ENCODE data around the gene WDR45B.

WDR45B gene

GRCh38 chr17:82605939-82606600 lies 42.2 kb downstream of the WDR45B start:
- no peak for TF ChIP-seq EZH2 (IDR thresholded peaks at IDR 0.05)
- no peak for TF ChIP-seq POLR2AphosphoS5 (IDR thresholded peaks at IDR 0.05; ENCODE audit: borderline replicate concordance, low read depth, low read length)
- TF ChIP-seq FOXP2 (optimal IDR thresholded peaks at IDR 0.05; ENCODE audit: control extremely low read depth, extremely low read length, insufficient read depth): no peak
- no peak overlapping the region for H3K27ac ChIP-seq
- no peaks in the 10 kb centered on the region for H3K9me3 ChIP-seq (ENCODE audit: low read depth, low read length)

DNA sequence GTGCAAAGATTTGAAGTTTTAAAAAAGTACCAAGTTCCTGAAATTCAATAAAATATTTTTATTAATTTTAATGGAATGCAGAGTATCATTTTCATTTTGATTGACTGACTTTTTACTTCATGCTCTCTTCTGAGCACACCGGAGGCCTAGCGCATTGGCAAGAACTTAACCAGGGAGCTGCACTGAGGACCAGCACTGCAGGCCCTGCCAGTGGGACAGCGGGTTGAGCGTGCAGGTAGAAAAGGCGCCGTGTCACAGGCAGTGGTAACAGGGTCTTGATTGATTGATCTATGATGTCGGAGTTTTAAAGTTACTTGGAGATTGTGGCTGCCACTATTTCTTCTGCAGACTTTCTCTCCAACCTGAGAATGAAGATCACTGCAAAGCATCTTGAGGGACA lies 43.7 kb downstream of the WDR45B start:
- no peaks in the 10 kb centered on the region for H3K9me3 ChIP-seq (ENCODE audit: low read depth, low read length)
- no peak overlapping the region for H3K27ac ChIP-seq
- no peak overlapping the region for H3K4me3 ChIP-seq
- no peak for TF ChIP-seq FOXP2 (optimal IDR thresholded peaks at IDR 0.05; ENCODE audit: control extremely low read depth, extremely low read length, insufficient read depth)
- TF ChIP-seq POLR2AphosphoS5 (IDR thresholded peaks at IDR 0.05; ENCODE audit: borderline replicate concordance, low read depth, low read length): no peak
- TF ChIP-seq EZH2 (IDR thresholded peaks at IDR 0.05): no peak
- DNase-seq (ENCODE audit: low read depth, low spot score): no peak
- H3K36me3 ChIP-seq (ENCODE audit: insufficient read depth, low read length): peaks cover 78% of the 10 kb centered on the region
- H3K9ac ChIP-seq (ENCODE audit: insufficient read length): no peak overlapping the region

More at GRCh38 chr17:82605939-82606600, 42.2 kb downstream of the WDR45B start:
- Histone ChIP-seq H3K36me3 (ENCODE audit: insufficient read depth, low read length) (peaks cover 72% of the 10 kb centered on the region), H3K9ac (ENCODE audit: insufficient read length) (no peak overlapping the region), H3K4me3 (no peak overlapping the region)
- no peak for DNase-seq (ENCODE audit: low read depth, low spot score)

DNA sequence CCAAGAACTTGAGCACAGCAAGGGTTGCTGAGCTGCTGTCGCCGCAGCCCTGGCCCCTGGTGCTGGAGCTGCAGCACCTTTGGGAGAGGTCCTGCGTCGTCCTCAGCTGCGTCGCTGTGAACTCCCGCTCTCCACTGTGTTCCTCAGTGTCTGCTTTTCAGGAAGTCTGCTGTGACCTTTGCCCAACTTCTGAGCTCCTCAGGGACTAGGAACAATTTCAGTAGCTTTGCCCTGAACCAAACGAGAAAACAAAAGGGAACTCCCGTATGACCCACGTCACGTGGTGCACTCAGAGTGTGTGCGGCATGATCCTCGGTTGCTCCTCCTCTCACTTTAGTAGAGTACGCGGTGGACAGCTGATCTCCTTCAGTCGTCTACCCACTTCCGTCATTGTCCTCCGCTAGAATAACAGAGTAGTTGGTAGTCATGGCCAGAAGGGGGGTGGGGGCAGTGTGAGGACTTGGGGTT lies 44.2 kb downstream of the WDR45B start:
- H3K4me3 ChIP-seq: no peak overlapping the region
- H3K9me3 ChIP-seq (ENCODE audit: low read depth, low read length): no peaks in the 10 kb centered on the region
- peaks cover 74% of the 10 kb centered on the region for H3K36me3 ChIP-seq (ENCODE audit: insufficient read depth, low read length)
- H3K27ac ChIP-seq: no peak overlapping the region
- DNase-seq (ENCODE audit: low read depth, low spot score): no peak
- no peak overlapping the region for H3K9ac ChIP-seq (ENCODE audit: insufficient read length)
- TF ChIP-seq FOXP2 (optimal IDR thresholded peaks at IDR 0.05; ENCODE audit: control extremely low read depth, extremely low read length, insufficient read depth): no peak

DNA sequence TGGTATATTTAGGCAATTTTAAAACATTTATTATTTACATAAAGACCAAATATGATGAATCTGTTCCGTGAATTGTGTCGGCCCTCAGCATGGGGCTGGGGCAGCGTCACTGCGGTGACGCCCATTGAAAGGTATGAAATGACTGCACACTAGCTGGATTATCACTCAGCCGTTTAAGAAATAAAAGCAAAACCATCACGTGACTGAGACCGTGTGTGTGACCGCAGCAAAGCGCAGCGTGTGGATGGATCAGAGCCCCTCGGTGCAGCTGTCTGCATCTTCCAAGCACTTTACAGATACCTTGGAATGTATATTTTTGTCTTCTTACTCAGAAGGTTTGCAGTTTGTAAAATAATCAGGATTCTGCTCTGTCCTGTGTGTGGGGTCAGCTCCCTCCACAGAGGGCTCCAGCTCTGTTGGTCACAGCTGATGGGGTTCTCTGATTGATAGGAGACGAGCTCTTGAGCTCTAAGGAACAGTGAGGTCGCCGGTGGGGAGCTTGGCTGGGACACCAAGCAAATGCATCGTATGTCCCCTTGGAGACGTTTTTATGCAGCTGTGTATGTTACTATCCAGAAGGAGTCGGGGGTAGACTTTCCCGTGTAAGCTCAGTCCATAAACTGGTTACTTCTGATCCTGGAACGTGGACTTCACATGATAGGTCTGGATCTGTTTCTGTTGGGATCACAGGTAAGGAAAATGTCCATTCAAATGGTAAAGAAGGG lies 45.1 kb downstream of the WDR45B start:
- no peak for TF ChIP-seq EZH2 (IDR thresholded peaks at IDR 0.05)
- no peak for TF ChIP-seq FOXP2 (optimal IDR thresholded peaks at IDR 0.05; ENCODE audit: control extremely low read depth, extremely low read length, insufficient read depth)
- no peak for TF ChIP-seq POLR2AphosphoS5 (IDR thresholded peaks at IDR 0.05; ENCODE audit: borderline replicate concordance, low read depth, low read length)
- Histone ChIP-seq H3K9me3 (ENCODE audit: low read depth, low read length) (no peaks in the 10 kb centered on the region), H3K36me3 (ENCODE audit: insufficient read depth, low read length) (peaks cover 81% of the 10 kb centered on the region), H3K9ac (ENCODE audit: insufficient read length) (no peak overlapping the region), H3K4me3 (no peak overlapping the region), H3K27ac (no peak overlapping the region)
- no peak for DNase-seq (ENCODE audit: low read depth, low spot score)

DNA sequence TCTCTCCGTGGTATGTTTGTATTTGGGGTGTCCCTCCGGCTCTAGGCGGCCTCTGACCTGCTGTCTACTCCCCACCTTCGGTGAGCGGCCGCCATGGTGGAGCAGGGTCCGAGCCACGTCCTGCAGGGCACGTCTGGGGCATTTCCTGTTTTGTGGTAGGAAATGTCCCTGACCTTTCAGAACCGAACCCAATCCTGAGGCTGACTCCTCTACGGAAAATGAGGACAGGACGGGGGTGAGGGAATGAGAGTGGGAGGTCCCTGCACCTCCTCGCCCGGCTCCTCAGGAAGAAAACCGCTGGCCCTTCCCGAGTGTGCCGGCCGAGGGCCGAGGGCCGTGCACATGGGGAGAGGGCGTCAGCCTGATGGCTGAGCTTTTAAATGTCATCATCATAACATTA lies 45.8 kb downstream of the WDR45B start:
- TF ChIP-seq FOXP2 (optimal IDR thresholded peaks at IDR 0.05; ENCODE audit: control extremely low read depth, extremely low read length, insufficient read depth) (no peak), POLR2AphosphoS5 (IDR thresholded peaks at IDR 0.05; ENCODE audit: borderline replicate concordance, low read depth, low read length) (no peak), EZH2 (IDR thresholded peaks at IDR 0.05) (no peak)
- no peak overlapping the region for H3K27ac ChIP-seq
- no peaks in the 10 kb centered on the region for H3K9me3 ChIP-seq (ENCODE audit: low read depth, low read length)
- no peak for DNase-seq (ENCODE audit: low read depth, low spot score)
- no peak overlapping the region for H3K9ac ChIP-seq (ENCODE audit: insufficient read length)
- no peak overlapping the region for H3K4me3 ChIP-seq
- H3K36me3 ChIP-seq (ENCODE audit: insufficient read depth, low read length): peaks cover 79% of the 10 kb centered on the region

GRCh38 chr17:82601447-82602000 lies 46.7 kb downstream of the WDR45B start:
- Histone ChIP-seq H3K36me3 (ENCODE audit: insufficient read depth, low read length) (peaks cover 88% of the 10 kb centered on the region), H3K4me3 (no peak overlapping the region), H3K9ac (ENCODE audit: insufficient read length) (no peak overlapping the region), H3K9me3 (ENCODE audit: low read depth, low read length) (no peaks in the 10 kb centered on the region), H3K27ac (no peak overlapping the region)
- no peak for DNase-seq (ENCODE audit: low read depth, low spot score)
- TF ChIP-seq EZH2 (IDR thresholded peaks at IDR 0.05): no peak

- Histone ChIP-seq H3K9me3 (ENCODE audit: low read depth, low read length) (no peaks in the 10 kb centered on the region), H3K27ac (no peak overlapping the region), H3K4me3 (no peak overlapping the region), H3K36me3 (ENCODE audit: insufficient read depth, low read length) (peaks cover 88% of the 10 kb centered on the region), H3K9ac (ENCODE audit: insufficient read length) (no peak overlapping the region)
- TF ChIP-seq FOXP2 (optimal IDR thresholded peaks at IDR 0.05; ENCODE audit: control extremely low read depth, extremely low read length, insufficient read depth) (no peak), POLR2AphosphoS5 (IDR thresholded peaks at IDR 0.05; ENCODE audit: borderline replicate concordance, low read depth, low read length) (no peak), EZH2 (IDR thresholded peaks at IDR 0.05) (no peak)
- no peak for DNase-seq (ENCODE audit: low read depth, low spot score)
Observed at GRCh38 chr17:82600731-82601446, 47.4 kb downstream of the WDR45B start.
